Measurements from ENCODE around the gene WDFY2. TPM values are rescaled to one million over a fixed set of nuclear protein-coding genes. Genes with fewer than 3 reads are reported as not detected.

WDFY2 gene
- total RNA-seq, 2 donors from 2014 or later, result 2.7 to 3.3 TPM

DNA sequence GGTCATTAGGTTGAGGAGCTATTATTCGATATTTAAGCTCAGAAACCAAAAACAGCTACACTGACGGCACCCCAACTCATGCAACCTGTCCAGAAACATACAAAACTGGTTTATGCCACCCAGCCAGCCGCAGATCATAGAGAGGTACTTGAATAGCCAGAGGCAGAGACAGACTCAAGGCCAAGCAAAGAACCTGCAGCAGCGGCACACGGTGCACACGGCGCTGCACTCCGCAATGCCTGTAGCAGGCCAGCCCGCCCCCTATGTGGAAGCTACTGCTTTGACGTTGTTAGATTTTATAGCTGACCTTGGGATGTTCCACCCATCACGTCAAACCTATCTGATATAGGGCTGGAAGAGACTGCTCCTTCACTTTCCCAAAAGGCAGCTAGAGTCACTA lies 231.6 kb downstream of the WDFY2 start:
- intact Hi-C loops (cut with DNase I), result loop anchor here (5.0 to 10.0 kb wide), 2 partner anchors 311 to 389 kb away; partner anchors contain the start of gene NEK5
- Histone ChIP-seq H3K27ac (no peak overlapping the region), H3K9ac (ENCODE audit: low read depth in 2 of 2, low read length in 2 of 2) (no peak overlapping the region), H3K4me1 (no peaks in the 10 kb centered on the region), H3K4me3 (no peak overlapping the region), H3K36me3 (no peaks in the 10 kb centered on the region), H3K27me3 (no peaks in the 10 kb centered on the region), H3K9me3 (no peaks in the 10 kb centered on the region)
- no peak for DNase-seq
- TF ChIP-seq, protein P1, sequence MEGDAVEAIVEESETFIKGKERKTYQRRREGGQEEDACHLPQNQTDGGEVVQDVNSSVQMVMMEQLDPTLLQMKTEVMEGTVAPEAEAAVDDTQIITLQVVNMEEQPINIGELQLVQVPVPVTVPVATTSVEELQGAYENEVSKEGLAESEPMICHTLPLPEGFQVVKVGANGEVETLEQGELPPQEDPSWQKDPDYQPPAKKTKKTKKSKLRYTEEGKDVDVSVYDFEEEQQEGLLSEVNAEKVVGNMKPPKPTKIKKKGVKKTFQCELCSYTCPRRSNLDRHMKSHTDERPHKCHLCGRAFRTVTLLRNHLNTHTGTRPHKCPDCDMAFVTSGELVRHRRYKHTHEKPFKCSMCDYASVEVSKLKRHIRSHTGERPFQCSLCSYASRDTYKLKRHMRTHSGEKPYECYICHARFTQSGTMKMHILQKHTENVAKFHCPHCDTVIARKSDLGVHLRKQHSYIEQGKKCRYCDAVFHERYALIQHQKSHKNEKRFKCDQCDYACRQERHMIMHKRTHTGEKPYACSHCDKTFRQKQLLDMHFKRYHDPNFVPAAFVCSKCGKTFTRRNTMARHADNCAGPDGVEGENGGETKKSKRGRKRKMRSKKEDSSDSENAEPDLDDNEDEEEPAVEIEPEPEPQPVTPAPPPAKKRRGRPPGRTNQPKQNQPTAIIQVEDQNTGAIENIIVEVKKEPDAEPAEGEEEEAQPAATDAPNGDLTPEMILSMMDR (IDR thresholded peaks at IDR 0.05), result no peak

DNA sequence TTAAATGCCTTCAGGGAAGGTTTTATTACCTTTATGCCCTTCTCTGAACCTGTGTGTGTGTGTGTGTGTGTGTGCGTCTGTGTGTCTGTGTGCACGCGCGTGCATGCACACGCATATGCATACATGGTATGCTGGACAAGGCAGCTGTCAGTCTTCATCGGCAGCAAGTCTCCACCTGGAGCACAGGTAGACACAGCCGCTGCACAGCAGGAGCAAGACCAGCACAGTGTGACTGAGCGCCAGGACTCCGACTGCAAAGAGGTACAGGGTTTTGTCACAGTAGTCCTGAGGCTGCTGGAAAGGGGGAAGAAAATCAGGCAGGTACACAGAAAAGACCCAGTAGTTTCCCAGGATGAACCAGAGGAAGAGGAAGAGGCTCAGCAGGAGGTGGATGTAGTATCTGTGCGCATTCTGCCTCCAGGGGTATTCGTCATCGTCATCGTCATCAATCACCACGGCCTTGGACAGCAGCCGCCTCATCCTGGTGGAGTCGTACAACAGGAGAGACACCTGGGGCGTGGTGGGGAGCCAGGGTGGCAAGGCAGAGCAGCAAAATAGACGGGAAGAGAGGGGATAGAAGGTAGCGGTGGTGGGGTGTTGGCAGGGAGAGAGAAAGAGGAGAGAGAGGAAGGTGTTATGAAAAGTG lies 232.5 kb downstream of the WDFY2 start:
- Histone ChIP-seq H3K36me3 (no peaks in the 10 kb centered on the region), H3K27me3 (no peaks in the 10 kb centered on the region), H3K27ac (no peak overlapping the region), H3K4me1 (no peaks in the 10 kb centered on the region), H3K4me3 (no peak overlapping the region), H3K9ac (ENCODE audit: low read depth in 2 of 2, low read length in 2 of 2) (no peak overlapping the region), H3K9me3 (no peaks in the 10 kb centered on the region)
- TF ChIP-seq, protein P1 (IDR thresholded peaks at IDR 0.05), result no peak
- intact Hi-C loops (cut with DNase I), result loop anchor here (5.0 to 10.0 kb wide), 2 partner anchors 311 to 388 kb away; partner anchors contain the start of gene NEK5
- DNase-seq, result no peak

Small RNAs within 50 kb of the gene (microRNA-seq; reads per million reads assigned to microRNA genes)
- gene MIR4703, result not detected

Other genes starting within 250 kb of the WDFY2 start
- not detected for gene SERPINE3, start 244.8 kb upstream of the WDFY2 start, total RNA-seq
- 10 to 100 TPM; 30.8 to 32.3 TPM for gene INTS6, start 131.4 kb upstream of the WDFY2 start, total RNA-seq
- gene DHRS12, start 219.7 kb downstream of the WDFY2 start, total RNA-seq, result 10 to 100 TPM in 1 of 2 donors, 1 to 10 TPM in 1; 6.6 to 12.4 TPM